Neural cell (in vitro differentiated cells): ENCODE results near the gene DCDC2B.
"Not testable (repeated sequence)": the region's sequence is repeated elsewhere in the genome, so short reads cannot be mapped to it uniquely, and the experiment has no call there.

Experiments
- EP300 ChIP-seq: fragments of 450-650 bp; conservative IDR thresholded peaks from 2 replicates; pipeline ENCODE4 v1.6.1; 2014; ENCODE audit warnings: antibody characterized with exemption, mild to moderate bottlenecking, moderate library complexity; ENCODE audit not compliant: poor library complexity, severe bottlenecking
- MXI1 ChIP-seq: fragments of 450-650 bp; conservative IDR thresholded peaks from 2 replicates; pipeline ENCODE4 v1.6.1; 2014; ENCODE audit warnings: antibody characterized with exemption, mild to moderate bottlenecking; ENCODE audit not compliant: poor library complexity, severe bottlenecking
- POLR2AphosphoS5 ChIP-seq: IDR thresholded peaks from 2 replicates; pipeline ENCODE4 v1.6.1; 2012
- RAD21 ChIP-seq: fragments of 450-650 bp; conservative IDR thresholded peaks from 2 replicates; pipeline ENCODE4 v1.6.1; 2014; ENCODE audit warnings: antibody characterized with exemption, mild to moderate bottlenecking, moderate library complexity
- TF ChIP-seq, protein P1 (sequence below): fragments of 450-650 bp; IDR thresholded peaks from 2 replicates; pipeline ENCODE4 v1.5.1; 2014; ENCODE audit warnings: antibody characterized with exemption, mild to moderate bottlenecking, moderate library complexity; ENCODE audit not compliant: poor library complexity, severe bottlenecking
- TF ChIP-seq, protein P2 (sequence below): IDR thresholded peaks from 2 replicates; pipeline ENCODE4 v1.6.1; 2012; ENCODE audit warnings: borderline replicate concordance

DNA sequence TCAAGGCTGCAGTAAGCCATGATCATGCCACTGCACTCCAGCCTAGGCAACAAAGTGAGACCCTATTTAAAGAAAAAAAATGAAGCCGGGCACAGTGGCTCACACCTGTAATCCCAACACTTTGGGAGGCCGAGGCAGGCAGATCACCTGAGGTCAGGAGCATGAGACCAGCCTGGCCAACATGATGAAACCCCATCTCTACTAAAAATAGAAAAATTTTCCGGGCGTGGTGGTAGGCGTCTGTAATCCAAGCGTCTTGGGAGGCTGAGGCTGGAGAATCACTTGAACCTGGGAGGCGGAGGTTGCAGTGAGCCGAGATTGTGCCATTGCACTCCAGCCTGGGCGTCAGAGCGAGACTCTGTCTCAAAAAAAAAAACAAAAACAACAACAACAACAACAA lies 43.3 kb upstream of the DCDC2B start:
- TF ChIP-seq, protein P1, sequence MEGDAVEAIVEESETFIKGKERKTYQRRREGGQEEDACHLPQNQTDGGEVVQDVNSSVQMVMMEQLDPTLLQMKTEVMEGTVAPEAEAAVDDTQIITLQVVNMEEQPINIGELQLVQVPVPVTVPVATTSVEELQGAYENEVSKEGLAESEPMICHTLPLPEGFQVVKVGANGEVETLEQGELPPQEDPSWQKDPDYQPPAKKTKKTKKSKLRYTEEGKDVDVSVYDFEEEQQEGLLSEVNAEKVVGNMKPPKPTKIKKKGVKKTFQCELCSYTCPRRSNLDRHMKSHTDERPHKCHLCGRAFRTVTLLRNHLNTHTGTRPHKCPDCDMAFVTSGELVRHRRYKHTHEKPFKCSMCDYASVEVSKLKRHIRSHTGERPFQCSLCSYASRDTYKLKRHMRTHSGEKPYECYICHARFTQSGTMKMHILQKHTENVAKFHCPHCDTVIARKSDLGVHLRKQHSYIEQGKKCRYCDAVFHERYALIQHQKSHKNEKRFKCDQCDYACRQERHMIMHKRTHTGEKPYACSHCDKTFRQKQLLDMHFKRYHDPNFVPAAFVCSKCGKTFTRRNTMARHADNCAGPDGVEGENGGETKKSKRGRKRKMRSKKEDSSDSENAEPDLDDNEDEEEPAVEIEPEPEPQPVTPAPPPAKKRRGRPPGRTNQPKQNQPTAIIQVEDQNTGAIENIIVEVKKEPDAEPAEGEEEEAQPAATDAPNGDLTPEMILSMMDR: not testable (repeated sequence)
- TF ChIP-seq MXI1, RAD21, POLR2AphosphoS5, EP300: not testable (repeated sequence)
- TF ChIP-seq, protein P2, sequence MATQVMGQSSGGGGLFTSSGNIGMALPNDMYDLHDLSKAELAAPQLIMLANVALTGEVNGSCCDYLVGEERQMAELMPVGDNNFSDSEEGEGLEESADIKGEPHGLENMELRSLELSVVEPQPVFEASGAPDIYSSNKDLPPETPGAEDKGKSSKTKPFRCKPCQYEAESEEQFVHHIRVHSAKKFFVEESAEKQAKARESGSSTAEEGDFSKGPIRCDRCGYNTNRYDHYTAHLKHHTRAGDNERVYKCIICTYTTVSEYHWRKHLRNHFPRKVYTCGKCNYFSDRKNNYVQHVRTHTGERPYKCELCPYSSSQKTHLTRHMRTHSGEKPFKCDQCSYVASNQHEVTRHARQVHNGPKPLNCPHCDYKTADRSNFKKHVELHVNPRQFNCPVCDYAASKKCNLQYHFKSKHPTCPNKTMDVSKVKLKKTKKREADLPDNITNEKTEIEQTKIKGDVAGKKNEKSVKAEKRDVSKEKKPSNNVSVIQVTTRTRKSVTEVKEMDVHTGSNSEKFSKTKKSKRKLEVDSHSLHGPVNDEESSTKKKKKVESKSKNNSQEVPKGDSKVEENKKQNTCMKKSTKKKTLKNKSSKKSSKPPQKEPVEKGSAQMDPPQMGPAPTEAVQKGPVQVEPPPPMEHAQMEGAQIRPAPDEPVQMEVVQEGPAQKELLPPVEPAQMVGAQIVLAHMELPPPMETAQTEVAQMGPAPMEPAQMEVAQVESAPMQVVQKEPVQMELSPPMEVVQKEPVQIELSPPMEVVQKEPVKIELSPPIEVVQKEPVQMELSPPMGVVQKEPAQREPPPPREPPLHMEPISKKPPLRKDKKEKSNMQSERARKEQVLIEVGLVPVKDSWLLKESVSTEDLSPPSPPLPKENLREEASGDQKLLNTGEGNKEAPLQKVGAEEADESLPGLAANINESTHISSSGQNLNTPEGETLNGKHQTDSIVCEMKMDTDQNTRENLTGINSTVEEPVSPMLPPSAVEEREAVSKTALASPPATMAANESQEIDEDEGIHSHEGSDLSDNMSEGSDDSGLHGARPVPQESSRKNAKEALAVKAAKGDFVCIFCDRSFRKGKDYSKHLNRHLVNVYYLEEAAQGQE: not testable (repeated sequence)
